Measurements from ENCODE around the gene GRID1.

GRID1 gene

DNA sequence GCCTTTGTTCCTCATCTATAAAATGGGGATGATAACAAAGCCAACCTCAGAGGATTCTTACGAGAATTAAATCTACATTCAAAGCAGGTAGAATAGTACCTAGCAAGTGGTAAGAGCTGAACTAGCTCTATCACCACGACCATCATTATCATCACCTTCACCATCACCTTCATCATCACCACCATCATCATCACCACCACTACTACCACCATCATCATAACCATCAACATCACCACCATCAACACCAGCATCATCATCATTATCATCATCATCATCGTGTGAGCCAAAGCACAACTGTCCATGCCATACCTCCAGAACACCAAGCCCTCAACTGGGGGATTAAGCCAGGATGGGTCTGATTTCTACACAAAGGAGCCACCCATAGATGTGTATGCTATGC, 206.8 kb downstream of the GRID1 start:
- no peak for DNase-seq

DNA sequence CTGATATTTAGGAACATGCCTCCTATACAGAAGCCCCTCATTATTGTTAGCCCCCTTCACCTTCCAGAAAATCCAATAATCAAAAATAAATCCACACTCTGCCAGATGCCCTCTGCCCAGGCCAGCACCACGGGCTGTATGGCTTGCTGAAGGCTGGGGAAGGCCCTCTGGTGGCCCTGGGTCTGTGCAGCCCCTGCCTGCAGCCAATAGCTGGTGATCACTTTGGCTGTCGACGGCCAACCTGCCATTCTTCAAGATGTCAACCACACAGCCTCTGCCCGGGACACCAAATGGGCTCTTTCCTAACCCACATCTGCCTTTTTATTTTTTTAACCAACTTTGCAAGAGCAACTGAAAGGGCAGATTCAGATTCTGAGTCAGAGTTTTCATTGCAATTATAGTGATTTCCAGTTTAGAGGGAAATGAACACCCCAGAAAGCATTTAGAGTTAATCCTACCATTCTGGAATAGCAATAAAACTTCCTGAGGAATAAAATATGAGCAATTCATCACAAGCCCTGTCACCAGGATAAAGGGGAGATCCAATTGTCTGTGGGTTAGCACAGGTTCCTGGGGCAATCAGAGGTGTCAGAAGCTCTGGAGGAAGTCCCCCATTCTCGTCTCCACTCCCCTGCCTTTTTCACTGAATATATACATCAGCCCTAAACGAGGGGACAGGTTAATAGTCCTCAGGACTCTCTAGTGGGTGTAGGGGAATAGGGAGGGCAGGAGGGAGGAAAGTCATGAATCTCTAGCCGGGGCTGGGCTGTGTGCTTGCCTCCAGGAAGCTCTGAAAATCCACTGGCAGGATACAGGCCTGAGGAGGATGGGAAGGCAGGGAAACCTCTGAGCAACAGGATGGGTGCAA, 211.3 kb downstream of the GRID1 start:
- no peak for DNase-seq

DNA sequence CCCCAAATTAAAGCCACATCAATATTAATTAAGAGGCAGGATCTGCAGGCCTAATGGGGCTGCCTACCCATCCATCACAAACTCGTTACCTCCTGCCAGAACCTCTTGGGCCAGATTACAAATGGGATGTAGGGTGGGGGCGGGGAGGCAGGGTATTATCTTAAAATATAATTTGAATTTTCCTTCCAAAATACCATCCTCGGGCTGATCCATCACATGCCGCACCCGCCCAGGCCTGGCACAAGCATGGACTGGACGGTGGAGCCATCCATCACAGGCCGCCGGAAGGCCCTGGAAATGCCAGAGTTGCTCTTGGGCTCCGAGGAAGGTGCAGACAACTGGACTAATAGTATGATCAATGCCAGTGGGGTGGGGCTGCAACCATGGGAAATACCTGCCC, 212.8 kb downstream of the GRID1 start:
- no peak for DNase-seq

DNA sequence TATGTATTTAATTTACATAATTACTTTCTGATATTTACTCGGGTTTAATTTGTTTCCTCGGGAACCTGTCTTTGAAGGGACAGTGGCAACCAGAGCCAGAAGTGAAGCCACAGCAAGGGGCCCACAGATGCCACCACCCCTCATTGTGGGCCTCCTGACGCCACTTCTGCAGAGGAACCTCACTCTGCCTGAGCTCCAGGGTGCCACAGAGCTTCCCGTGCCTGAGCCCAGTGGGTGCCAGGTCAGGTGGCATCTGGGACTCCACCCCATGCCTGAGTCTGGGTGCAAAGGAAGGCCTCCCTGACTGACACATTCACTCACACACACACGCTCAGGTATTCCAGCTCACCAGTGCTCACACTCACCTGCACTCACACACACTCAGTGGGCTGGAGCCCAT, 213.7 kb downstream of the GRID1 start:
- DNase-seq: no peak

DNA sequence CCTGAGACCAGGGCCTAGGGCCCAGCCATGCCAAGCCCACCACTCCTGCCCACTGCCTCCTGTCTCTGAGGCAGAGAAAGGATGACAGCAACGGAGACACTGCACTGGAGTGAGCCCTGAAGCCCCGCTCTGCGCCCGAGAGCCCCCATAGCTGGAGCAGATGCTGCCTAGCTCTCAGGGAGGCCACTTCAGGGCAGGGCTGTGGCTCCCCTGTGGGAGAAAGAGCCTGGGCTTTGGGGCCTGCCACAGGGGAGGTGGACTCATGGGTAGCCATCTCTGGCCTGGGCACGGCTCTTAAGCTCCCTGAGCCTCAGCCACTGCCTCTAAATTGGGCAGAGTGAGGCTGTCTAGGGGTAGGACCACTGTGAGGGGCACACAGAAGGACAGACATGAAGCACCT, 214.2 kb downstream of the GRID1 start:
- DNase-seq: no peak

DNA sequence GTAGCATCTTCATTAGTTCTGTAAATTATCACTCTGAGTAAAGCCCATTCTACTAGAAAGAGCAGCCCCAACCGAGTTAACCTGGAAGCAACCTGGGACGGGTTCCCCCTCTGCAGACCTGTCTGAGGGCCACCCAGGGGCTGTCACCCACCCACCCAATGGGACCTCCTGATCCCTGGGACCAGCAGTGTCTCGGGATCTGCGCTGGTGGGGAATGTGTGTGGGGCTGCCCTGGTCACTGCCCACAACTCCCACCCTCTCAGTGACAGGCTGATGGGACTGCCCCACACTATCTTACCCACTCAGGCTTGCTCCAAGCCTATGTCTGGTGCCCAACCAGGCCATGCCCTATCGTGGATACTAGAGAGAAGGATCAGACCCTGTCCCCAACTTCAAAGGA, 215.0 kb downstream of the GRID1 start:
- DNase-seq: no peak

DNA sequence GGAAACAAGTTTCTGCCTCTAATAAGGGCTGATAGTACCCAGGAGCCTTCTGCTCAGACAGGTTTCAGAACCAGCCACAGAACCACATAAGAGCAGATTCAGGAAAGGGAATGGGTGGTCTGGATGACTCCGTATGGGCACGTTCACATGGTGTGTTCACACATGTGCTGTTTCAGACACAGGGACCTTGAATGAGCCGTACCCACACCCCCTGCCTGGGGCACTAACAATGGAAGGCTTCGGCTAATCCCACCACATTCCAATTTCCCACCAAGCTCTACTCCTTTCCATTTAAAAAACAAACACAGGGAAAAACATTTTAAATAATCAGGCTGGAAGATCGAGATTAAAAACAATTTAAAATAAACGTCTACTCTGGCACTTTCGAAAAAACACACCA, 217.3 kb downstream of the GRID1 start:
- DNase-seq: no peak

DNA sequence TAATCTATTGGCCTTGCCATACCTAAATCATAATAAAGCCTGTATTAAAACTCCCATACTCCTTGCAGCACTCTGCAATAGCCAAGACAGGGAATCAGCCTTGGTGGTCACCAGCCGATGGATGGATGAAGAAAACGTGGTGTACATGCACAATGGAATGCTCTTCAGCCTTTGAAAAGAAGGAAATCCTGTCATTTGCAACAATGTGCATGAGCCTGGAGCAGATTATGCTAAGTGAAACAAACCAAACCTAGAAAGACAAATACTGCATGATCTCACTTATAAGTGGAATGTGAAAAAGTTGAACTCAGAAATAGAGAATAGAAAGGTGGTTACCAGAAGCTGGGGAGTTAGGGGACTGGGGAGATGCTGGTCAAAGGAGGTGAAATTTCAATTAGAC, 218.5 kb downstream of the GRID1 start:
- DNase-seq: no peak

DNA sequence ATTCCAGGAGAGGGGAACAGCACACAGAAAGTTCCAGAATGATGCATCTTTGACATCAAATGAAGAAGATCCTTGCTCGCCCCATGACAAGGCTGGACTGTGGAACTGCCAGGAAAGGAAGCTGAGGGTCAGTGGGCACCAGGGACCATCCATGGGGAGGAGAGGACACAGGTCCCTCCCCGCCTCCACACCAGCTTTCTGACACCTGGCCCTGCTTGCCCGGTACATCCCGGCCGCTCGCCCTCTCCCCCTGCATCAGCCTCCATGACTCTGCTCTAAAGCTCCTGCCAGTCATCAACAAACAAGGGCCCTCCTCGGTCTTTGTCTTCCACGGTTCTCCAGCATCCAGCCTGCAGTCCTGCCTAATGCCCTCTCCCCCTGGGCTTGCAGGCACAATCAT, 222.3 kb downstream of the GRID1 start:
- no peak for DNase-seq

DNA sequence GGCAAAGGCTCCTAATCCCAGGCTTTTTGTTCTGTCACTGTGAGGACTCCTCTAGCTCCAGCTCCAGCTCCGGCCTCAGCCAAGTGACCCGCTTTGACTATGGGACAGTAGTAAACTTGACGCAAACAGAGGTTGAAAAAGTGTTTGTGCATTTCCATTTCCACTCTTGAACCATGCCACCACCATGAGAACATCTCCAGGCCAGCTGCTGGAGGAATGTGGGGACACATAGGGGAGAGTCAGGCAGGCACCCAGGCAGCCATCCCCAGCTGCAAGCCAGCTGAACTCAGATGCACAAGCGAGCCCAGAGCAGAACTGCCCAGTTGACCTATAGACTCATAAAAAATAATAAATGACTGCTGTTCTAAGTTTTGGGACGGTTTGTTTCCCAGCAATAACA, 224.7 kb downstream of the GRID1 start:
- no peak for DNase-seq

DNA sequence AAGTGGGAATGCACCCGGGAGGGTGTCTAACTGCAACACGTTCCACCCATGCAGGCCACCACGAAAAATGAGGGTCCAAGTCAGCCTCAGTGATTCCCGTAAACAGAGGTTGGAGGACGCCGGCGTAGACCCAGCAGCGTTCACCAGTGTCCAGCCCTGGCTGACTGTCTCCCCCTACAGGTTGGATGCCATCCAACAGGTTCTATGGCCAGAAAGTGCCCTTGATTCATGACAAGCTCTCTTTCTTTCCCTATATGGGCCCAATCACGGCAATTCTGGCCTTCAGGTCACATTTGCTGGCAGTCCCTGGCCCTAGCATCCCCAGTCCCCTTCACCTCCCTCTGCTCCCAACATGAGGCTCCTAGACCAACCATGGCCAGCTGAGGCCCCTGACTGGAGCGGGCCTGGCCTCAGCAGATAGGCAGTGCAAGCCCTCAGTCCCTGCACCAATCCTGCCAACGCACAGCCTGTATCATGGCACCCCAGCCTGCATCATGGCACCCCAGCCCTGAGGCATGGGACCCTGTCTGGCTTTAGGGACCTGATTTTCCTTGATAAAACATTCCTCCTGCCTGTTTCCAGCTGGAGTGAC, 227.4 kb downstream of the GRID1 start:
- DNase-seq: no peak

DNA sequence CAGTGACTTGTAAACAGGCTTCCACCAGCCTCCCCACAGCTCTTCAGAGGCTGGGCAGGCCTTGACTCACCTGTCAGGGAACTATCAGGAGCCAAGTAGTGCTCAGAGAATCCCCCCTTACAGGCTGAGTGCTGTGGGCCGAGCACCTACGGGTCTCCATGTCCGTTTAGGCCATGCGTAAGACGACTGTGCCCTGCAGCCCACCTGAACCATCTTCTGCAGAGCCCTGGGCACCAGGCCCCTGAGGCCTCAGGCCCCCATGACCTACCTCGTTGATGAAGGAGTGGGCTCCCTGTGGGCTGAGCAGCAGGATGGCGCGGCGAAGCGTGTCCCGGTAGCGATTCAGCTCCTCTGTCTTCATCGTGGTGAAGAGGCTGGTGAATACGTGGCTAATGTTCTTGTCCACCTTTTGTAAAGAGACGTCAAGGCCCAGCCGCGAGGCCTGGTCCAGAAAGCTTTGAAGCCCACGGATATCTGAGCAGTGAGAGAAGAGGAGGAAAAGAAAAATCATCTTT, 228.0 kb downstream of the GRID1 start:
- no peak for DNase-seq

DNA sequence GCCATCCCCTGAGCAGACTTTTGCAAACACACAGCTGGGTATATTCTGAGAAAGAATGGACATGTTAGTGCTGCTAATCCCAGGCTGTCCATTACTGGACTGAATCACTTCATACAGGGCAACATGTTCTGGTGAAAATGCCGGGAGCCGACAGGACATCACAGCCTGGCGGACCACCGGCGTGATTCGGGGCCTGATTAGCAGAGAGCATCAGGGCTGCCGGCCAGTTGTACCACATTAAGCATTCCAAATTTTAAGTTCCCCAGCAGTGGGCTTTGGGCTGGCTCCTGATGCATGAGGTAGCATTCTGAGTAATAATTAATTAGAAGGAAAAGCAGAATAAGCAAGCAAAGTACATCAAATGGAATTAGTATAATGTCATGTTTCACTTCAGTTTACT, 229.0 kb downstream of the GRID1 start:
- DNase-seq: no peak

DNA sequence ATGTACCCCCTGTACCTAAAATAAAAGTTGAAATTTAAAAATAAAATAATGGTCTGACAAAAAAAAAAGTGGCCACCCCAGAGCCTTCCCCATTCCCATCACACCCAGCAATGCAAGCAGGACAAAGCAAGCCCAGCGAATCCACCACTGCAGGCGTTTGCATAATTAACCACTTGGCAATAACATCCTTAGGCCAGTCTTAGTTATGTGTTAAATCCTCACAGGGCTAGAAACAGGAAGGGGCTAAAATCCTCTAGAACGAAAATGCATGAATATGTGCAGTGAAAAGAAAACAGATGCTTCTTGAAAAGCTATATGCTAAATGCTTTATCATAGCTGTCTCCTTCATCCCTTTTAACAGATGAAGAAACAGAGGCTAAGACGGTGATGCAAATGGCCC, 229.7 kb downstream of the GRID1 start:
- DNase-seq: no peak

DNA sequence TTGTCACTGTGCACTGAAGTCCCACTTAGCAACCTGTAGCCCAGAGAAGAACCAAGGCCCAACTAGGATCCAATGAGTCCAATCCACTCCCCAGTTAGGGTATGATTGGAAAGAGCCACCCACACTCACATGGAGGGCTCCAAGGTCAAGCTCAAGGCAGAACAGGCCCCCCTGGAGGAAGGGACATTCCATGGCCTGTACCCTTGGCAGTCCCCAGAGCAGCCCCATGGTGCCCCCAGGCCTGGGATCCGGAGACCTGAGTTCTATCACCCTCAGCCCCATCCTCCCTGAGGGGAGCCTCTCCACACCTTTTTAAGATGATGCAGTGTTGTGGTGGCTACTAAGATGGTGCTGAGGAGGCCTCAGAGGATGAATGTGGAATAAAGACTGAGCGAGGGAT, 231.4 kb downstream of the GRID1 start:
- DNase-seq: no peak

DNA sequence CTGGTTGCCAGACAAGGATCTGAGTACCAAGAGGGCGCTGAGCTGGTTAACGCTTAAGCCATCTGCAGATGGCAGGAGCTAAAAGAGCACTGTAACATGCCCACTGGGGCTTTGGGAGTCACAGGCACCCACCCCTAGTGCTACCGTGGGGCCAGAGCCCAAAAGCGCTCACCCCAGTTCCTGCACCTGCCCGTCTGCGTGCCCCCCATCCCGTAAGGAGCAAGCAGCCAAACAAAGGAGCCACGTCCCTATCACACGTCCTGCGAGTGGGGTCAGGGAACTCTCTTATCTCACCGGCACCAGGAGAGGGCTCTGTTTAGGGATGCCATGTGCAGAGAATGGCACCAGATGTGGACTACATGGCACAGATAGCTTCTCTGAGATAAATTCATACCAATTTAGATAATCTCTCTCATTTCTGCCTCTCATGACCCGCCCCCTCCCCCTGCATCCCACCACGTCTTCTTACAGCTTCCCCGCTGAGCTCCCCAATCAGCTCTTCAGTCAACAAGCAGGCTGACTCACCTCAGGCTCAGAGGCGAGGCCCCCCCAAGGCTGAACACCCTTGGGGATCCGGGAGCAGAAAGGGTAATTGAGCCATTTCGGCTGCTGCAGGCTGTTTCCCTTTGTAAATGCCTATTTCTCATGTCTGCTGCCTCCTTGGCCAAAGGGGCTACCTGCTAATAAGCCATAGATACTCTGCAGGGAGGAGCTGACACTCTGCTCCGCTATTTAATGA, 235.7 kb downstream of the GRID1 start:
- no peak for DNase-seq

DNA sequence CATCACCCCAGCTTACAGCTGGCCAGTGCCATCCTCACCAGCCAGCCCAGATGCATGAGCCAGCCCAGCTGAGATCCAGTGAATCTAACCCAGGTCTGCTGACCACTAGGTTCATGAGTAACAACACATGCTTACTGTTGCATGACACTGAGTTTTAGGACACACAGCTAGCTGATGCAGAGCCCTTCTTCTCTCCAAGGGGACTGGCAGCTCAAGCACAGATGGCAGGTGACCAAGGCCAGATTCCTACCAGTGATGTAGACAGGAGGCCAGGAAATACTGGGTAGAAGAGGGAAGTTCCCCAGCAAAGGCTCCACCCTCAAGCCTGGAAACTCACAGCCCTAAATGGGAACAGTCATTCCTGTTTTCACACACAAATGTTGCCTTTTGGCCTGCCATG, 236.6 kb downstream of the GRID1 start:
- no peak for DNase-seq

DNA sequence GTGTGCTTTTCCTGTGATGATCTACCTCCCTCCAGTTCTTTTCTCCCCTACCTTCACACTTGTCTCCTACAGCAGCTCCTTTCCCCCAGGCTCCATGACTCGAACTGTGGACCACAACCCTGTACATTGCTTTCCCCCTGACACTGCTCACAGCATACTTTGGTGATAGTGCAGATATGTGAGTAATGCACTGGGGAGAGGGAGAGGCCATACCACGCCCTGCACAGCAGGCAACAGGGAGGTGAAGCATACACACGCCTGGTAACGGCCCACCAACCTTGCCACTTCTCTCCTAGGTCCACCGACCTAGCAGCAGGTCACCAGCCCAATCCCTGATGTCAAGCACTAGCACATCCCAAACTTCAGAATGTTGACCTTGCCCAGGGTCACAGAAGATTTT, 238.2 kb downstream of the GRID1 start:
- no peak for DNase-seq

DNA sequence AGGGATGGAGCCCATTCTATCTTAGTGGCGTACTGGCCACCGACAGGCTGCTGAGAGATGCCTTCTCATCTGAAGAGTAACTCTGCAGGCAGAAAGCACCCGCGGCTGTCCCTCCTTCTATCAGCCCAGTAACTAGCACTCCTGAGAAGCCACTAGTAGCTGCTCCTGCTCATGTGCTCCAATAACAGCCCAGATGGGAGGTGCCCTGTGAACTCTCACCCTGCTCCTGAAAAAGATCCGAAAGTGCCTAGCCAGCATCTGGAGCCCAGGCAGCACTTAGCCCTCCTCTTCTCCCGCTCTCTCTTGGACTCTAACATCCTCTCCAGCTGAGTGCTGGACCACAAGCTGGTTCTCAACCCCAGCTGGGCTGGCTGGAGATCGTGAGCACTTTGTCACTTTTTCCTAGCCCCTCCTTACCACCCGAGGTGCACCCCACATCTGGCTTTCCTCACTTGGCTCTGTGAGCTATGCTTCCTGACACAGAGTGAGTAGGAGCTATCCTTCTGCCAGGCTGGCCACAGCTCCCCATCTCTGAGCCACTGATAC, 239.2 kb downstream of the GRID1 start:
- no peak for DNase-seq

DNA sequence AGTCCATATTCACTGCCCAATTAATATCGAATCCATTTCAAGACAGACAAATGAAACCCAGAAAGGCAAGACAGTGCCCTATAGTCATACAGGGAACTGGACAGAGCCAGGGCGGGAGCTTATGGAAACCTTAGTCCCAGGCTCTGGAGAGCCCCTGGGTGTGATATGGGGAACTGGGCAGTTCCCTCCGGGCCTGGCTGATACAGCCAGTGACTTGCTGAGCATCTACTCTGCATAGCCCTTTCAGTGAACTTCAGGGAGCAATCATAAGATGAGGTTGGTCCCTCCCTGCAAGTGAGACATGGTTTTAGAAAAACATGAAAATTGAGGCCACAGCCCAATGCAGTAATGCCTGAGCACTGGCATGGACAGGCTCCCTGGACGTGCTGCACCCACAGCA, 241.9 kb downstream of the GRID1 start:
- no peak for DNase-seq

DNA sequence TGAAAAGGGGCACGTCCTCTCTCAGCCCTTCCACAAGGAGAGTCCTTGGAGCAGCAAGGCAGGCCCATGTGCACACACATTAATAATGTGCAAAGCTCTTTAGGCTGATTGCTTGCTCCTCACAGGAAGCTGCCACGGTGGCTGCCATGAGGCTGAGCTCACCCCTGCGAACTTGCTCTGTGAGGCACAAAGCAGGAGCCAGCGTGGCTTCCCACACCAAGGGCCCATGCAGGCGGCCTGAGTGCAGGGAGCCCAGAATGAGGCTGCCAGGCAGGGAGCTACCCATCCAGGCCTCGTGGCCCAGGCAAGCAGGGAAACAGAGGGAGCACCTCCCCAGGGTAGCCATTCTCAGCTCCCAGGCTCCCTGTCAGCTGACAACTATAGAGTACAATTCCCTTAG, 242.9 kb downstream of the GRID1 start:
- no peak for DNase-seq

DNA sequence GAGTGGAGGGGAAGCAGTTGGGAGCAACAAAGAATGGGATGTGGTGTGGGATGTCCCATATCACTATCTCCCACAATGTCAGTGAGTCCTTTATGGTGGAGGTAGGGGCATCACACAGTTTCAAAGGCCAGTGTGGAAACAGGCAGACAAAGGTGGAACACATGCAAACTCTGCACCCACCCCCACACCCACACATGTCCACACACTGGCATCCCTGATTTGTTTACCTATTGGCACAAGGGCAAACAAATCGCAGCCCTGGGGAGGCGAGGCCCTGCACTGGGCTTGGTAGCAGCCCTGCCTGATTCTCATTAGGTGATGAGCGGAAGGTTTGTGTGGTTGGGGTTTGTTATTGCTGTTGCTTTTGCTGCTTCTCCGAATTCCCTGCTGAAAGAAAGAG, 243.3 kb downstream of the GRID1 start:
- DNase-seq: no peak

DNA sequence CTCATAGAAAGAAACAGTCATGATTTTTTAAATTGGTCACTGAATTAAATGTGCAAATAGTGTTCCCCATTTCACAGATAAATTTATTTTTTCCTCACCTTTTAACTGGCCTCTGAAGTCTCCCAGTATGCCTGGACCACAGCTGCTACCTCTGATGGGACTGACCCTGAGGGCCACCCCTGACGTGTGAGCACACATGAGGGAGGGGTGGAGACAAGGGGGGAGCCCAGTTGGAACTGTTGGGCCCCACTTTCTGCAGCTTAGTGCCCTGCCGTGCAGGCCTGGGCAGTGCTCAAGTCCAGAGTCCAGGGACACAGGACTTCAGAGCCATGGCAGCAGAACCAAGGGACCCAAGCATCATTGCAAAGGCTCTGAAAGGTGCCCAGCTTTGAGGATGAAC, 243.9 kb downstream of the GRID1 start:
- no peak for DNase-seq

DNA sequence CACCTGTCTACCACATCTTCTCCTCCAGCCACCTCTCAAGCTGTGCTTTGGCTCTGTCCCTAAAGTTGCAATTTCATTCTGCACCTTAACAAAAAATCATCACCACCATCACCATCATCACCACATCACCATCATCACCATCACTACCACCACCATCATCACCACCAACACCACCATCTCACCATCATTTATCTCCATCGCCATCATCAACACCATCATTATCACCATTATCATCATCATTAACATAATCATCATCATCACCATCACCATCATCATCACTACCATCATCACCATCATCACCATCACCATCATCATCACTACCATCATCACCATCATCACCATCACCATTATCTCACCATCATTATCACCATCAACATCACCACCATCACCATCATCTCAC, 245.4 kb downstream of the GRID1 start:
- DNase-seq: no peak

All from DMS79 (cell line).